IPS DF 6.9 (cell line): Measurements from ENCODE around the gene YES1.

Experiments used
- DNase-seq: peaks from one replicate; pipeline ENCODE4 v3.0.0-alpha.2; 2013; ENCODE audit warnings: low read depth, low spot score
- H3K27ac ChIP-seq: one replicate; pipeline ENCODE4 v1.5.1; 2013; ENCODE audit warnings: low read length, control low read depth
- H3K27me3 ChIP-seq: 2 replicates; pipeline ENCODE4 v1.6.1; 2013; ENCODE audit warnings: mild to moderate bottlenecking, low read length; ENCODE audit not compliant: control insufficient read depth, insufficient read depth
- H3K36me3 ChIP-seq: 2 replicates; pipeline ENCODE4 v1.6.1; 2013; ENCODE audit warnings: low read length; ENCODE audit not compliant: control insufficient read depth, insufficient read depth
- H3K4me1 ChIP-seq: 2 replicates; pipeline ENCODE4 v1.6.1; 2013; ENCODE audit warnings: low read length; ENCODE audit not compliant: control insufficient read depth, insufficient read depth
- H3K4me3 ChIP-seq: 2 replicates; pipeline ENCODE4 v1.5.1; 2013; ENCODE audit warnings: mild to moderate bottlenecking, low read length
- H3K9me3 ChIP-seq: 2 replicates; pipeline ENCODE4 v1.6.1; 2013; ENCODE audit warnings: low read length, inconsistent platforms; ENCODE audit not compliant: control insufficient read depth, insufficient read depth
- WGBS: extraction: QIAGEN DNeasy Blood & Tissue Kit; methylation state at CpG from one replicate; pipeline ENCODE4 v1.1.7; 2013; ENCODE audit warnings: mixed read lengths, missing lambda C conversion rate; ENCODE audit not compliant: insufficient read length, insufficient coverage; 5-methylcytosine and 5-hydroxymethylcytosine counted together

YES1 gene

GRCh38 chr18:839224-840022 is 27.4 kb upstream of the YES1 start:
- no peak overlapping the region for H3K27ac ChIP-seq
- H3K4me1 ChIP-seq: no peaks in the 10 kb centered on the region
- H3K36me3 ChIP-seq: no peaks in the 10 kb centered on the region
- peak; percentile 86 for DNase-seq
- H3K4me3 ChIP-seq: no peak overlapping the region
- WGBS: no CpG with 5 or more reads among the region's 14 CpGs
- H3K27me3 ChIP-seq: peaks cover 27% of the 10 kb centered on the region
- H3K9me3 ChIP-seq: no peaks in the 10 kb centered on the region

GRCh38 chr18:837922-838321 is 25.9 kb upstream of the YES1 start:
- no CpG with 5 or more reads among the region's 2 CpGs for WGBS
- no peak overlapping the region for H3K4me3 ChIP-seq
- DNase-seq: no peak
- no peak overlapping the region for H3K27ac ChIP-seq
- no peaks in the 10 kb centered on the region for H3K36me3 ChIP-seq
- no peaks in the 10 kb centered on the region for H3K9me3 ChIP-seq
- peaks cover 27% of the 10 kb centered on the region for H3K27me3 ChIP-seq
- H3K4me1 ChIP-seq: no peaks in the 10 kb centered on the region

GRCh38 chr18:834082-834720 is 22.2 kb upstream of the YES1 start:
- no peak for DNase-seq
- H3K9me3 ChIP-seq: no peaks in the 10 kb centered on the region
- H3K4me1 ChIP-seq: no peaks in the 10 kb centered on the region
- no peak overlapping the region for H3K4me3 ChIP-seq
- no peaks in the 10 kb centered on the region for H3K36me3 ChIP-seq
- no CpG with 5 or more reads among the region's 8 CpGs for WGBS
- H3K27ac ChIP-seq: no peak overlapping the region
- H3K27me3 ChIP-seq: peaks cover 5% of the 10 kb centered on the region; the same call in 1 of the 2 replicates

- Histone ChIP-seq H3K4me1 (no peaks in the 10 kb centered on the region), H3K4me3 (no peak overlapping the region), H3K9me3 (no peaks in the 10 kb centered on the region), H3K27me3 (peaks cover 3% of the 10 kb centered on the region; the same call in 1 of the 2 replicates), H3K36me3 (no peaks in the 10 kb centered on the region), H3K27ac (no peak overlapping the region)
- no CpG with 5 or more reads among the region's 4 CpGs for WGBS
- no peak for DNase-seq
Observed at GRCh38 chr18:833197-833596, 21.2 kb upstream of the YES1 start.

- no CpG with 5 or more reads among the region's 16 CpGs for WGBS
- Histone ChIP-seq H3K9me3 (no peaks in the 10 kb centered on the region), H3K27me3 (no peaks in the 10 kb centered on the region), H3K27ac (no peak overlapping the region), H3K4me3 (no peak overlapping the region), H3K4me1 (no peaks in the 10 kb centered on the region), H3K36me3 (no peaks in the 10 kb centered on the region)
- no peak for DNase-seq
Observed at GRCh38 chr18:832085-832681, 20.1 kb upstream of the YES1 start.

- Histone ChIP-seq H3K27ac (no peak overlapping the region), H3K36me3 (no peaks in the 10 kb centered on the region), H3K4me3 (no peak overlapping the region), H3K27me3 (no peaks in the 10 kb centered on the region), H3K4me1 (no peaks in the 10 kb centered on the region), H3K9me3 (no peaks in the 10 kb centered on the region)
- WGBS: no CpG with 5 or more reads among the region's 5 CpGs
- DNase-seq: no peak
Observed at GRCh38 chr18:830315-830901, 18.4 kb upstream of the YES1 start.

- H3K27me3 ChIP-seq: no peaks in the 10 kb centered on the region
- no peak for DNase-seq
- no peaks in the 10 kb centered on the region for H3K9me3 ChIP-seq
- no peak overlapping the region for H3K27ac ChIP-seq
- H3K4me1 ChIP-seq: no peaks in the 10 kb centered on the region
- WGBS: 83% methylated on average over 1 of the region's 6 CpGs
- H3K36me3 ChIP-seq: no peaks in the 10 kb centered on the region
- no peak overlapping the region for H3K4me3 ChIP-seq
Observed at GRCh38 chr18:829432-829831, 17.4 kb upstream of the YES1 start.

- H3K4me3 ChIP-seq: no peak overlapping the region
- H3K9me3 ChIP-seq: no peaks in the 10 kb centered on the region
- H3K4me1 ChIP-seq: no peaks in the 10 kb centered on the region
- WGBS: no CpG with 5 or more reads among the region's 6 CpGs
- H3K27me3 ChIP-seq: no peaks in the 10 kb centered on the region
- H3K36me3 ChIP-seq: no peaks in the 10 kb centered on the region
- H3K27ac ChIP-seq: no peak overlapping the region
- DNase-seq: no peak
Observed at GRCh38 chr18:827093-827677, 15.1 kb upstream of the YES1 start.

- H3K4me3 ChIP-seq: no peak overlapping the region
- H3K36me3 ChIP-seq: no peaks in the 10 kb centered on the region
- H3K9me3 ChIP-seq: no peaks in the 10 kb centered on the region
- no peak for DNase-seq
- no peaks in the 10 kb centered on the region for H3K4me1 ChIP-seq
- WGBS: 100% methylated on average over 1 of the region's 6 CpGs
- no peaks in the 10 kb centered on the region for H3K27me3 ChIP-seq
- no peak overlapping the region for H3K27ac ChIP-seq
Observed at GRCh38 chr18:825891-826585, 14.0 kb upstream of the YES1 start.

- H3K4me1 ChIP-seq: no peaks in the 10 kb centered on the region
- H3K27me3 ChIP-seq: no peaks in the 10 kb centered on the region
- DNase-seq: no peak
- no peaks in the 10 kb centered on the region for H3K36me3 ChIP-seq
- no peaks in the 10 kb centered on the region for H3K9me3 ChIP-seq
- no peak overlapping the region for H3K27ac ChIP-seq
- no CpG with 5 or more reads among the region's 2 CpGs for WGBS
- H3K4me3 ChIP-seq: no peak overlapping the region
Observed at GRCh38 chr18:824179-824578, 12.1 kb upstream of the YES1 start.
